GM10248 (cell line): ENCODE data around the gene SMARCD1.

Experiments used
- CTCF ChIA-PET: fragments of 300-600 bp; sonication (Branson Sonifier 250); formaldehyde crosslinking; extraction: SDS; loops from one replicate; lab custom pipeline; 2021; ENCODE audit warnings: antibody characterized with exemption; lab: Yijun Ruan, JAX
- POLR2A ChIA-PET: fragments of 350-650 bp; sonication (Branson Sonifier 250); formaldehyde crosslinking; extraction: SDS; loops from one replicate; lab custom pipeline; 2020; ENCODE audit warnings: antibody characterized with exemption; lab: Yijun Ruan, JAX
- DNase-seq: peaks from one replicate; pipeline ENCODE4 v3.0.0; 2012; ENCODE audit errors: extremely low spot score
- TF ChIP-seq, protein P1 (sequence below): IDR thresholded peaks from 2 replicates; pipeline ENCODE4 v1.5.1; 2012; ENCODE audit warnings: mild to moderate bottlenecking, low read depth; ENCODE audit errors: extremely low read depth, missing control alignments, control extremely low read depth

Gene SMARCD1

DNA sequence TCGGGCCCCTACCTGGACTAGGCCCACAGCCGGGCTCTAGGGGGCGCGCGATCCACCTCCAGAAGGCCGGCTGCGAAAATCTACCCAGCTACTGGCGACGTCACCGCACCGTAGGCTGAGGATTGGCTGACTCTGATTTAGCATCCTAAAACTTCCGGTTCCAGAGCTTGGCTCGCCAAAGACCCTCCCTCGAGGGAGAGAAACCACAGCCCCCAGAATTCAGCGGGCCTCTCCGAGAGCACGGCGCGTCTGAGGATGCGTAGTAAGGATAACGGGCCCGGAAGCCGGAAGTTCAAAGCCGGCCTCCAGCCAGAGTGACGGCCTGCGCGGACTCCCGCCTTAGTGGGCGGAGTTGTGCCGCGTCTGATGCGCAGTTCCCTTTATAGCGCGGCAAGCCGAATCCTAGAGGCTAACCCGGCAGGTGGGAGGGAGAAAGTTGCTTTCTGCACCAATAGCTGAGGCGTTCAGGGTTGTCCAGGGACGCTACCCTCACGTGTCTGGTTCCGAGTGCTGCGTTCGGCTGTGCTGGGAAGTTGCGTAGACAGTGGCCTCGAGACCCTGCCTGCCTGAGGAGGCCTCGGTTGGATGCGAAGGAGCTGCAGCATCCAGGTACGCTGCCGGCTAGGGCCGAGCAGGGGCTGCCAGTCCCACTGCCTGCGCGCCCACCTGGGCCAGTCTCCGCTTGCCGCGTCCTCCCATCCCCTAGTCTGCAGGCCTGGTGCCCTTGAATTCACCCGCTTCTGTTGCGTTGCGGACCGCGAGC is 26.7 kb downstream of the SMARCD1 start, which contains the start of gene COX14:
COX14 (plus strand) TSS at position 544 of the 763 bp plus-strand sequence. CDS start 7,808 bp downstream, outside the sequence.
- CTCF ChIA-PET, result interaction anchor here (0.6 to 19.2 kb wide), 36 partner anchors 12 to 408 kb away, joined by 3 to 296 read pairs (median 8); partner anchors contain the start of genes CERS5, FAM186A, GPD1 and LIMA1
- POLR2A ChIA-PET, result interaction anchor here (0.5 to 2.3 kb wide), 15 partner anchors 8 to 969 kb away, joined by 3 to 16 read pairs (median 6); partner anchors contain the start of genes CERS5, GPD1 and SMARCD1
- peak; percentile 96 for DNase-seq
- TF ChIP-seq, protein P1, sequence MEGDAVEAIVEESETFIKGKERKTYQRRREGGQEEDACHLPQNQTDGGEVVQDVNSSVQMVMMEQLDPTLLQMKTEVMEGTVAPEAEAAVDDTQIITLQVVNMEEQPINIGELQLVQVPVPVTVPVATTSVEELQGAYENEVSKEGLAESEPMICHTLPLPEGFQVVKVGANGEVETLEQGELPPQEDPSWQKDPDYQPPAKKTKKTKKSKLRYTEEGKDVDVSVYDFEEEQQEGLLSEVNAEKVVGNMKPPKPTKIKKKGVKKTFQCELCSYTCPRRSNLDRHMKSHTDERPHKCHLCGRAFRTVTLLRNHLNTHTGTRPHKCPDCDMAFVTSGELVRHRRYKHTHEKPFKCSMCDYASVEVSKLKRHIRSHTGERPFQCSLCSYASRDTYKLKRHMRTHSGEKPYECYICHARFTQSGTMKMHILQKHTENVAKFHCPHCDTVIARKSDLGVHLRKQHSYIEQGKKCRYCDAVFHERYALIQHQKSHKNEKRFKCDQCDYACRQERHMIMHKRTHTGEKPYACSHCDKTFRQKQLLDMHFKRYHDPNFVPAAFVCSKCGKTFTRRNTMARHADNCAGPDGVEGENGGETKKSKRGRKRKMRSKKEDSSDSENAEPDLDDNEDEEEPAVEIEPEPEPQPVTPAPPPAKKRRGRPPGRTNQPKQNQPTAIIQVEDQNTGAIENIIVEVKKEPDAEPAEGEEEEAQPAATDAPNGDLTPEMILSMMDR, result peak; percentile 91

GRCh38 chr12:50112456-50113218 is 27.5 kb downstream of the SMARCD1 start:
- no peak for DNase-seq
- TF ChIP-seq, protein P1, result no peak
- CTCF ChIA-PET, result interaction anchor here (0.9 to 19.2 kb wide), 25 partner anchors 13 to 408 kb away, joined by 3 to 296 read pairs (median 16); partner anchors contain the start of genes CERS5, FAM186A, GPD1 and LIMA1
- POLR2A ChIA-PET, result interaction anchor here (0.5 to 2.3 kb wide), 14 partner anchors 8 to 969 kb away, joined by 3 to 16 read pairs (median 6); partner anchors contain the start of genes CERS5, GPD1 and SMARCD1

DNA sequence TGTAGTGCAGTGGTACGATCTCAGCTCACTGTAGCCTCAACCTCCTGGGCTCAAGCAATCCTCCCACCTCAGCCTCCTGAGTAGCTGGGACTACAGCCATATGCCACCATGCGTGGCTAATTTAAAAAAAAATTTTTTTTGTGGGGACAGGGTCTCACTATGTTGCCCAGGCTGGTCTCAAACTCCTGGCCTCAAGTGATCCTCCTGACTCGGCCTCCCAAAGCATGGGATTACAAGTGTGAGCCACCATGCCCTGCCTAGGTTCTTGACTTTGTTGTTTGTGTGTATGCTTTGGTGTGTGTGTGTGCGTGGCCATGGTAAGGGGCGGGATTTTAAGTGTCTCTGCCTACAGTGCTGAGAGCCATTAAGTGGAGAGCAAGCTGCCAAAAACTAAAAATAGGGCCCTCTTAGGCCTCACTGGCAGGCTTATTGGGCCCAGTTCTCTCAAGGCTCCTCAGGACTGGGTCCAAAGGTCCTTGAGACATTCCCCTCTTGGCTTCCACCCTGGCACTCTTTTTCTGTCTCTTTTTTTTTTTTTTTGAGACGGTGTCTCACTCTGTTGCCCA is 32.0 kb downstream of the SMARCD1 start:
- TF ChIP-seq, protein P1, result no peak
- no peak for DNase-seq
- ChIA-PET CTCF (interaction anchor here (1.0 to 19.2 kb wide), 6 partner anchors 10 to 59 kb away, joined by 3 to 296 read pairs (median 3); no protein-coding TSS in a partner anchor), POLR2A (no interaction called here)

DNA sequence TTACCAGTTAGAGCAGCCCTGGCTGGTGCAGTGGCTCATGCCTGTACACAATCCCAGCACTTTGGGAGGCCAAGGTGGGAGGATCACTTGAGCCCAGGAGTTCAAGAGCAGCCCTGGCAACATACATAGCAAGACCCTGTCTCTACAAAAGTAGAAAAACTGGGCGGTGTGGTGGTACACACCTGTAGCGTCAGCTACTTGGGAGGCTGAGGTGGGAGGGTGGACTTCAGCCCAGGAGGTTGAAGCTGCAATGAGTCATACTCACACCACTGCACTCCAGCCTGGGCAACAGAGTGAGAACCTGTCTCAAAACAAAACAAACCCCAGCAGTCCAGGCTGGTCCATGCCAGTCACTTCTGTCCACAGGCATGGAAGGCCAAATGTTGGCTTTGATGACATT is 34.2 kb downstream of the SMARCD1 start:
- POLR2A ChIA-PET, result no interaction called here
- CTCF ChIA-PET, result interaction anchor here (19.2 kb wide), 1 partner anchor 8 kb away, joined by 296 read pairs; no protein-coding TSS in a partner anchor
- DNase-seq, result no peak
- TF ChIP-seq, protein P1, result no peak

- no peak for DNase-seq
- ChIA-PET POLR2A (interaction anchor here (0.6 to 1.9 kb wide), 3 partner anchors 9 to 340 kb away, joined by 3 to 12 read pairs (median 4); partner anchors contain the start of gene COX14), CTCF (interaction anchor here (1.5 to 19.2 kb wide), 4 partner anchors 5 to 55 kb away, joined by 3 to 296 read pairs (median 150); partner anchors contain the start of gene COX14)
- TF ChIP-seq, protein P1, result no peak
Measured at GRCh38 chr12:50120521-50120920, 35.4 kb downstream of the SMARCD1 start.
